Measurements from ENCODE around the gene GMEB2. TPM values are rescaled to one million over a fixed set of nuclear protein-coding genes. Genes with fewer than 3 reads are reported as not detected.

The GMEB2 gene
- total and polyA plus RNA-seq, 2 donors (not counting 1 experiment from before 2014, with no cell fraction given), result 6.3 to 10.9 TPM

- no peak overlapping the region for H3K4me2 ChIP-seq (ENCODE audit: extremely low read depth, insufficient read depth, low read length)
- TF ChIP-seq EZH2 (IDR thresholded peaks at IDR 0.05; ENCODE audit: low read length, missing control alignments) (no peak), CTCF (conservative IDR thresholded peaks at IDR 0.05 in 1 of 2, IDR thresholded peaks at IDR 0.05 in 1 of 2; ENCODE audit: low read depth in 1 of 2, low read length in 2 of 2) (no peak)
- peaks cover 34% of the 10 kb centered on the region for H3K79me2 ChIP-seq (ENCODE audit: control insufficient read depth, insufficient read depth, low read length)
- no peaks in the 10 kb centered on the region for H3K9me3 ChIP-seq (ENCODE audit: control insufficient read depth, insufficient read depth, low read depth, low read length)
- DNase-seq (ENCODE audit: low read depth in 2 of 2), result no peak
- no peaks in the 10 kb centered on the region for H3K27me3 ChIP-seq (ENCODE audit: control insufficient read depth, insufficient read depth, low read length)
- H3K4me1 ChIP-seq (ENCODE audit: control insufficient read depth, extremely low read depth, insufficient read depth, low read length), result no peaks in the 10 kb centered on the region
- no peak overlapping the region for H3K9ac ChIP-seq (ENCODE audit: insufficient read depth, low read length)
- H4K20me1 ChIP-seq (ENCODE audit: control insufficient read depth, extremely low read depth, insufficient read depth, low read length), result no peaks in the 10 kb centered on the region
- H3K27ac ChIP-seq (ENCODE audit: insufficient read depth, low read length), result no peak overlapping the region
- H3K36me3 ChIP-seq (ENCODE audit: control insufficient read depth, insufficient read depth, low read length), result peaks cover 7% of the 10 kb centered on the region
- H3K4me3 ChIP-seq (replicated peaks in 1 of 4; ENCODE audit: control extremely low read depth in 1 of 4, insufficient read depth in 1 of 4, low read depth in 3 of 4, low read length in 4 of 4), result no peak overlapping the region
- H2AFZ ChIP-seq (ENCODE audit: low read length), result no peak overlapping the region
Observed at GRCh38 chr20:63619086-63619485, 7.8 kb downstream of the GMEB2 start.

DNA sequence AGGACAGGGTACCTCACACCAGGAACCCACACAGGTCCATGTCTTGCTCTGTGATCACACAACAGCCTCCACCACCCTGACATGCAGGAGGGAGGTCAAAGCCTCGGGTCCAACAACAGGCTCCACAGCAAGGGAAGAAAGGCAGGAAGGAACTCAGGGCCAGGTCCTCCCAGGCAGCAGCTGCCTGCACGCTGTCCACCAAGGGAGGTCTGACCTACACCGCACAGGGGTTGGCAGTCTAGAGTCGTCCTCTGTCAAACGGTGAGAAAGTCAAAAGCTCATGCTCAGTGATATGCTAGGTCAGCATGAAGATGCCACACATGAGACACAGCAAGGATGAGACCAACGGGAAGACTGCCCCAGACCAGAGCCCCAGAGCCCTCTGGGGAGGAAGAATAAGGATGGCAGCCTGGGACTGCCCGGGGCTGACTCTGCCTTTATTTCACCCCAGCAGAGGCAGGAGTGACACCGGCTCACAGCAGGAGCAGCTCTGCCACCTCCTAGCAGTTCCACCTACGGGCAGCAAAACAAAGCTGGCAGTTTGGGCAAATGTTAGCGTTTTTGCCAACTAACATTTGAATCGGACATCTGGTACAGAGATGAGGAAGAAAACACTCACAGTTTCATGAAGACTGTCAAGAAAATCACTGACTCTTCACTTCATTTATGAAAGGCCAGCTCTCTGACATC lies 8.5 kb downstream of the GMEB2 start:
- no peaks in the 10 kb centered on the region for H3K9me3 ChIP-seq (ENCODE audit: control insufficient read depth, insufficient read depth, low read depth, low read length)
- peaks cover 34% of the 10 kb centered on the region for H3K79me2 ChIP-seq (ENCODE audit: control insufficient read depth, insufficient read depth, low read length)
- peaks cover 7% of the 10 kb centered on the region for H3K36me3 ChIP-seq (ENCODE audit: control insufficient read depth, insufficient read depth, low read length)
- no peaks in the 10 kb centered on the region for H4K20me1 ChIP-seq (ENCODE audit: control insufficient read depth, extremely low read depth, insufficient read depth, low read length)
- H3K27ac ChIP-seq (ENCODE audit: insufficient read depth, low read length), result no peak overlapping the region
- H2AFZ ChIP-seq (ENCODE audit: low read length), result no peak overlapping the region
- no peak for TF ChIP-seq EZH2 (IDR thresholded peaks at IDR 0.05; ENCODE audit: low read length, missing control alignments)
- no peak overlapping the region for H3K4me3 ChIP-seq (replicated peaks in 1 of 4; ENCODE audit: control extremely low read depth in 1 of 4, insufficient read depth in 1 of 4, low read depth in 3 of 4, low read length in 4 of 4)
- H3K4me2 ChIP-seq (ENCODE audit: extremely low read depth, insufficient read depth, low read length), result no peak overlapping the region
- H3K4me1 ChIP-seq (ENCODE audit: control insufficient read depth, extremely low read depth, insufficient read depth, low read length), result no peaks in the 10 kb centered on the region
- DNase-seq (ENCODE audit: low read depth in 2 of 2), result no peak
- no peaks in the 10 kb centered on the region for H3K27me3 ChIP-seq (ENCODE audit: control insufficient read depth, insufficient read depth, low read length)
- H3K9ac ChIP-seq (ENCODE audit: insufficient read depth, low read length), result no peak overlapping the region

GRCh38 chr20:63617876-63618265 lies 9.0 kb downstream of the GMEB2 start:
- Histone ChIP-seq H3K36me3 (ENCODE audit: control insufficient read depth, insufficient read depth, low read length) (peaks cover 7% of the 10 kb centered on the region), H3K4me2 (ENCODE audit: extremely low read depth, insufficient read depth, low read length) (no peak overlapping the region), H3K9me3 (ENCODE audit: control insufficient read depth, insufficient read depth, low read depth, low read length) (no peaks in the 10 kb centered on the region), H3K79me2 (ENCODE audit: control insufficient read depth, insufficient read depth, low read length) (peaks cover 34% of the 10 kb centered on the region), H3K4me1 (ENCODE audit: control insufficient read depth, extremely low read depth, insufficient read depth, low read length) (no peaks in the 10 kb centered on the region), H3K9ac (ENCODE audit: insufficient read depth, low read length) (no peak overlapping the region), H3K27ac (ENCODE audit: insufficient read depth, low read length) (no peak overlapping the region), H4K20me1 (ENCODE audit: control insufficient read depth, extremely low read depth, insufficient read depth, low read length) (no peaks in the 10 kb centered on the region), H3K27me3 (ENCODE audit: control insufficient read depth, insufficient read depth, low read length) (no peaks in the 10 kb centered on the region), H3K4me3 (replicated peaks in 1 of 4; ENCODE audit: control extremely low read depth in 1 of 4, insufficient read depth in 1 of 4, low read depth in 3 of 4, low read length in 4 of 4) (no peak overlapping the region), H2AFZ (ENCODE audit: low read length) (no peak overlapping the region)
- TF ChIP-seq EZH2 (IDR thresholded peaks at IDR 0.05; ENCODE audit: low read length, missing control alignments) (no peak), CTCF (conservative IDR thresholded peaks at IDR 0.05 in 1 of 2, IDR thresholded peaks at IDR 0.05 in 1 of 2; ENCODE audit: low read depth in 1 of 2, low read length in 2 of 2) (no peak)
- DNase-seq (ENCODE audit: low read depth in 2 of 2), result no peak
